Right cardiac atrium (tissue), 5 donors: Measurements from ENCODE around the gene C2orf72. TPM values are rescaled to one million over a fixed set of nuclear protein-coding genes. Genes with fewer than 3 reads are reported as not detected.

Source experiments
- ATAC-seq, 2 donors: fragments of 200-7000 bp; cut with Tn5 transposase; one replicate each; pipeline versions ENCODE4 v1.8.0 to v1.9.1; 2020; ENCODE audit warnings: moderate library complexity in 2 of 2, mild to moderate bottlenecking in 1 of 2
- DNase-seq, 3 donors: peaks; one replicate each; pipeline ENCODE4 v3.0.0-alpha.2; 2020
- H3K27ac ChIP-seq: one replicate; pipeline ENCODE4 v1.5.1; 2013; ENCODE audit warnings: mild to moderate bottlenecking, low read length, control low read depth, moderate library complexity
- H3K27me3 ChIP-seq: one replicate; pipeline ENCODE4 v1.6.1; 2013; ENCODE audit not compliant: control insufficient read depth, insufficient read depth
- H3K4me1 ChIP-seq: one replicate; pipeline ENCODE4 v1.6.1; 2013; ENCODE audit warnings: low read length; ENCODE audit not compliant: control insufficient read depth, insufficient read depth
- H3K4me3 ChIP-seq: one replicate; pipeline ENCODE4 v1.5.1; 2013; ENCODE audit warnings: low read length, control low read depth
- H3K9me3 ChIP-seq: one replicate; pipeline ENCODE4 v1.6.1; 2013; ENCODE audit warnings: low read length; ENCODE audit not compliant: control insufficient read depth
- WGBS: extraction: QIAGEN DNeasy Blood & Tissue Kit; methylation state at CpG from one replicate; pipeline ENCODE4 v1.1.7; 2013; 5-methylcytosine and 5-hydroxymethylcytosine counted together
- intact Hi-C, 4 donors: fragments of 100-400 bp; cut with DNase I; formaldehyde crosslinking; loops; one replicate each; pipeline versions ENCODE4 v1.11.0 to v1.14.0; 2022 to 2023
- polyA plus RNA-seq: library from polyadenylated mRNA; stranded (reverse); fragments of 200-250 nt; gene quantifications from one replicate; pipeline ENCODE4 v1.2.3, GENCODE V29; 2013
- total RNA-seq, 4 donors: library from RNA; stranded (reverse); fragmentation: NEBNext Ultra II Directional; extraction: Animal tissue kit (Norgen Biotek cat#: 25700); gene quantifications; one replicate each; pipeline ENCODE4 v1.2.1, GENCODE V29; 2021
- donor health status: healthy with polysubstance abuse.
- donor health status: DM: no; HTN: yes; CAD: no.
- donor health status: DM: no; HTN: no; CAD: no.
- donor health status: DM: no; HTN: yes; CAD: no; lungs with severe emphysema.
- donor health status: DM: yes; HTN: yes; CAD: no.

Gene C2orf72
- total and polyA plus RNA-seq, 5 donors: 0.18 to 0.43 (median 0.35) TPM; not detected in 1

DNA sequence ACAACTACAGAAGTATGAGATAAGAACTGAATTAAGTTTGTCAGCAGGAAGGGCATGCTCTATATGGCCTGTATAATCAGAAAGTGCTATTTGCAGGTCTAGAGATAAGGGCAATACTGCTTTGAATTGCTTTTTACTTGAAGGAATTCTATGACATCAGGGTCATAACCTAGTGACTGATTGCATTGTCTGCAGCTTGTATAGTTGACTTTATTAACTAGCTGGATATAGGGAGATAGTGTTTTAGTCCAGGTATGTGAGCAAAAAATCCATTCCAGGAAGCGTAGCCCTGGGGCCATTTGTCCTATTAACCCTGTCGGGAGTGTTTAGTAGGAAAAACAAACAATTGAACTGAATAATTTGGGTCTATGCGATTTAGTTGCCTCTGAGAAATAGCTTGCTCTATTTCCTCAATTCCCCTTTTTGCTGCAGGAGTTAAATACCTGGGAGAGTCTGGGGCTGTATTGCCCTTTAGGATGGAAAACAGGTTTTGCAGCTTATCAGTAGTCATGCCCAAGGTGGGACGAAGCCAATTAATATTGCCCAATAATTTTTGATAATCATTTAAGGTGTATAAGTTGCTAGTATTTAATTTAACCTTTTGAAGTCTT is 57.5 kb downstream of the C2orf72 start:
- Histone ChIP-seq H3K4me3 (no peak overlapping the region), H3K27ac (no peak overlapping the region), H3K4me1 (no peaks in the 10 kb centered on the region), H3K27me3 (no peaks in the 10 kb centered on the region), H3K9me3 (peaks cover 3% of the 10 kb centered on the region)
- no peak for ATAC-seq
- DNase-seq: no peak
- intact Hi-C loops: no loop called here
- 93% methylated on average over 4 of the region's 4 CpGs for WGBS

Other genes with a start within 250 kb of the C2orf72 start
- gene ITM2C, start 172.6 kb upstream of the C2orf72 start, total RNA-seq: 10 to 100 TPM; 40.5 to 67.0 (median 57.7) TPM
- 73.1 TPM for gene ITM2C, start 172.6 kb upstream of the C2orf72 start, polyA plus RNA-seq
- under 1 TPM in 2 of 4 donors, not detected in 2; 0.18 to 0.20 TPM for gene GPR55, start 112.3 kb upstream of the C2orf72 start, total RNA-seq
- gene GPR55, start 112.3 kb upstream of the C2orf72 start, polyA plus RNA-seq: not detected
- not detected for gene SPATA3, start 41.4 kb upstream of the C2orf72 start, total RNA-seq
- not detected for gene SPATA3, start 41.4 kb upstream of the C2orf72 start, polyA plus RNA-seq
- 10 to 100 TPM; 77.4 to 88.6 (median 83.2) TPM for gene PSMD1, start 19.3 kb downstream of the C2orf72 start, total RNA-seq
- gene PSMD1, start 19.3 kb downstream of the C2orf72 start, polyA plus RNA-seq: 35.6 TPM
- gene HTR2B, start 87.5 kb downstream of the C2orf72 start, total RNA-seq: 10 to 100 TPM in 1 of 4 donors, 1 to 10 TPM in 3; 4.3 to 11.9 (median 8.0) TPM
- 2.3 TPM for gene HTR2B, start 87.5 kb downstream of the C2orf72 start, polyA plus RNA-seq
- 1 to 10 TPM; 3.5 to 6.8 (median 3.8) TPM for gene ARMC9, start 161.1 kb downstream of the C2orf72 start, total RNA-seq
- gene ARMC9, start 161.1 kb downstream of the C2orf72 start, polyA plus RNA-seq: 1.3 TPM